AG20443 (cell line): ENCODE measurements around the gene ATOSB.

Source experiments
- DNase-seq: peaks from one replicate; pipeline ENCODE4 v3.0.0; 2012; ENCODE audit warnings: low spot score, mixed read lengths

The ATOSB gene

GRCh38 chr9:35054185-35054835, 61.4 kb downstream of the ATOSB start:
- no peak for DNase-seq
